GM19099 (cell line): ENCODE measurements around the gene FBXL7.

ENCODE experiments used
- POLR2A ChIP-seq: IDR thresholded peaks from 3 replicates; pipeline ENCODE4 v1.6.1; 2011; ENCODE audit warnings: low read depth; ENCODE audit not compliant: insufficient read length; ENCODE audit errors: extremely low read depth

The FBXL7 gene

DNA sequence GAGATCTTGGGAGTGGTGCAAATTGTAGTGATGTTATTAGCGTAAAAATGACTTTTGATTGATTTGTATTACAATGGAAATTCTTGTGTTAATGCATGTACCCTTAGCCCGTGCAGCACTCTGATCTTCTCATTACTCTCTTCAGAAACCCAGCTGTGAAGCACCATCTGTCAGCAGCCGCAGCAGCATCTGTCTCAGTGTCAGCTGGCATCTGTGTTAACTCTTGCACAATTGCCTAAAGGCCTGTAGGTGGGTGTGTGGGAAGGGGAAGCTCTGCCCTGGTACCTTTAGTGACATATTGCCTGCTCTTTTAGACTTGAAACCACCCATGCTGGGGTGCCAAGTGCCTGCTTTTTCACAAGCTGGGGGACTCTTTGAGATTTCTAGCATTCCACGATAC is 101.3 kb downstream of the FBXL7 start:
- TF ChIP-seq POLR2A = no peak

DNA sequence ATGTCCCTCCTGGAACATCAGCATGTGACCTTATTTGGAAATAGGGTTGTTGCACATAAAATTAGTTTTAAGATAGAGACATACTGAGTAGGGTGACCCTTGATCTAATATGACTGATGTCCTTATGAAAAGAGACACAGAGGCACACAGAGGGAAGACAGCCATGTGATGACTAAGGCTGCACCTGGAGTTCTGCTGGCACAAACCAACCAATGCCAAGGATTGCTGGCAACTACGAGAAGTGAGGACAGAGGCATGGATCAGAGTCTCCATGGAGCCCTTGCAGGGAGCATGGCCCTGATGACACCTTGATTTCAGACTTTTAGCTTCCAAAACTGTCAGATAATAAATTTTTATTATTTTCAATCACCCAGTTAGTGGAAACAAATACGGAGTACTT is 101.9 kb downstream of the FBXL7 start:
- no peak for TF ChIP-seq POLR2A

DNA sequence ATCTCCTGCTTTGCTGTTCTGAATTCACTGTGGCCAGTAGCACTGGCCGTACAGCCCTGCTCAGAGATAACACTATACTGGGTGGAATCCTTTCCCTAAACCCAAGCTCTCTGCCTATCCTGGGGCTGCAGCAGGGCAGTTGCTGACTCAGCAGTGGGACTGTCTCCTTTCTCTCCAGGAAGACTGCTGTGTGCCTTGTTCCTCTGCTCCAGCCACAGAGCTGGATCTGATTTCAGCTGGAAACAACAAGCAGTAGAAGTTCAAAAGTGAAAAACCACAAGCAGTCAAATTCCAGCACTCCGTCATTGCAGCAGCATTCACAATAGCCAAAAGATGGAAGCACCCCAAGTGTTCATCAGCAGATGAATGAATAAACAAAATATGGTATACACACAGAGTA is 105.0 kb downstream of the FBXL7 start:
- TF ChIP-seq POLR2A = no peak

DNA sequence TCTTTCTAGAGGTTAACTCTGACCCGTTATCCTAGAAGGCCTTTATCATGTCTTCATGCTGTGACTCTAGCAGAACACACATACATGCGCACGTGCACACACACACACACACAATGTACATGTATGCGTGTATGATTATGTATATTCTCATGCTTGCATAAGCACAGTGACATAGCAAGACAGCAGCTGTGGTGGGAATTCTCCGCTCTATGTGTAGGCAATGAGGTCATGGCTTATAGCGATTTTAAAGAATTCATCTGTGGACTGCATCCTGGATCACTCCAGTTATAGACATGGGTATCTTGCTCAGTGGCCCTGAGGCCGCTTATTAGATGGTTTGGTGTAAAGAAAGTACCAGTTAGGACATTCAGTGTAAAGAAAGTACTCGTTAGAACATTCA is 106.2 kb downstream of the FBXL7 start:
- no peak for TF ChIP-seq POLR2A

DNA sequence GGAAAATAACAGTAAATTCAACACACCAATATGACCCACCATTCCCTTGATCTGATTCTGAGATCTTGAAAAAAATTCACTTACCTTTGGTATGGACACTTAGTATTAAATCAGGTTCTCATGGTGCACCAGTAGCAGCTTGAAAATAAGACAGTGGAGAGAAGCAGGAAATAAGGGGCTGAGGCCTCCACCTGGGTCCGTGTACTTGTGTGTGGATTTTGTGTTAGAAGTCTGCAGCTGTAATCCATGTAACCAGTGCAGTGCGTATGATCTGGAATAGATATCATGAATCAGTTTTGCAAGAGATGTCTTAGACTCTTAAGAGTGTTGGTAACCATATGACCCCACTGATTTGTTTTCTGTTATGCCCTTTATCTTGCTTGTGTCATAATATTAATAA is 107.1 kb downstream of the FBXL7 start:
- no peak for TF ChIP-seq POLR2A

DNA sequence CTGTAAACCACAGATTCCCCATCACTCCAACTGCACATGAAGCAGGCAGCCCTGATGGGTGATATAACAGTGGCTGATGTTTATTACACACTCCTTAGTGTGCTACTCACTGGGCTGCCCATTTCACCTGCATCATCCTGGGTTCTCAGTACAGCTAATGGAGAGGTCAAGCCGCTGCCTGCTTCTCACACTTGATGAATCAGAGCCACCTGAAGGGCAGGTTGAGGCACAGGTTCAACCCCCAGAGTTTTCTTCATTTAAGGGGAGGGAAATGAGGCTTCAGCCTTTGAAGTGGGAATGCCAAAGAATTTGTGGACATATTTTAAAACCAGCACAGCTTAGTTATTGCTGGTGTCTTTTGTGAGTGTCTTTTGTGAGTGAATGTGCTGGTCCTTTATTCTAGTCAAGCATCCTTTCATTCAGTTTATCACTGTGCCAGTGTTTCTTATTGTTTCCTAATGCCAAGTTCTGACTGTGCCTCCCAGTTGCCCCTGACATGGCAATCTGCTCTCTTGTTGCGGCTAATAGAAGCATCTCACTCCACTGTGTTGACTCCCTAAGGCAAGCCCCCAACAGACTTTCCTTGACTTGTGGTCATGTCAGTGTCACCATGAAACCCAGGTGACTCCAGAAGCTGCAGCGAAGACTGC is 109.2 kb downstream of the FBXL7 start:
- no peak for TF ChIP-seq POLR2A

DNA sequence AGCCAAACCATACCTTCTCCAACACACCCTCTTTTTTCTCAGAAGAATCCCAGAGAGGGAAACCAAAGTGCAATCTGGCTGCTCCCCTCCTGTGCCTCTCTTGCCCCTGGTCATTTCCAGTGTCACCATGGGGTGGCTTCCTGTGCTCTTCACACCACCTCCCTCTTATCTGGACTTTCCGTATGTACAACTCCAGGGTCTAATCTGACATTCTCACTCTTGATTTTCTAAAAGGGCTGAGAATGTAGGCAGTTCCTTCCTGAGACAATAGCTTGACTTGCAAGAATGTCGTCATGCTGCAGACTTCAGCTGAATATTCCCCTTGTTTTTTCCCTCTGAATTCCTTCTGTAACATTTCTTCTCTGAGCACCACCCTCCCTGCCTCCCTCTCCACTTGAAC is 110.2 kb downstream of the FBXL7 start:
- no peak for TF ChIP-seq POLR2A

DNA sequence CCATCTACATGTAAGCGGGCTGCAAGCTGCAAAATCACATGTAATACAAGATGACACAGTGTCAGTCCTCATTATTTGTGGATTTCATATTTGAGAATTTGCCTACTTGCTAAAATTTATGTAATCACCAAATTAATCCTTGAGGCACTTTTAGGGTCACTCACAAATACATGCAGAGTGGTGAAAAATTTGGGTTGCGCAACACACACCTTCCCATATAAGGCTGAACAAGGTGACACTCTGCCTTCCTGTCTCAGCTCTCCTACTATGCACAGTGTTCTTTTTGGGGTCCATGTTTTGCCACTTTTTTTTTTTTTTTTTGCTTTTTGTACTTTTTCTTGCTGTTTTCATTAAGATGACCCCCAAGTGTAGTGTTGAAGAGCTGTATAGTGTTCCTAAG is 111.0 kb downstream of the FBXL7 start:
- TF ChIP-seq POLR2A = no peak

DNA sequence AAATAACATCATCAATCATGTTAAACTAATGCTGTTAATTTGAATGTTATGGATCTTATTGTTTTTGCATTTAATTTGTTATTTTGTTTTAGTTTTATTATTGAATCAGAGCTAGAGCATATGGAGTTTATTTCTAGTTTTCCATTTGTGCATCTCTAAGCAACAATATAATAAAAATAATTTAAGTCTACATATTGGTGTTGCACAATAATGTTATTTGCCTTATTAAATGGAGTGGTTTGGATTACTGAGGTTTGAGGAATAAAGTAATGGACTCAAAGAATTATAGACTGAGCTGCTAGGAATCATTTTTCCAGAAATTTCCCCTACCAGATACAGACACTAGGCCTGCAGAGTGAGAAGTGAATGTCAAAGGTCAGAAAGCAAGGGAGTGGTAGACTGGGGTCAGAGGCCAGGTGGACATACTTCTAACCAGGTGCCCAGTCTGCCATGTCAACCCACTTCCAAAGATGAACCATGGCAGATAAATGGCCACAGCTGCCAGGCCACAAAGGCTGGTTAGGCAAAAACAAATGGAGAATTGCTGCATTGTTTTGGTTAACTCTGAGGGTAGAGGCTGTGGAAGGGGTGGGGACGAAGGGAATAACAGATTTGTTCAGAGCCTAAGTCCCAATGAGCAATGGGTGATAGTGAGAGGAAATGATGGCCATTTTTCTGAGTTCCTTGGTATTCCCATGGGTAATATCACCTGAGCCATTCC is 113.1 kb downstream of the FBXL7 start:
- TF ChIP-seq POLR2A = no peak

DNA sequence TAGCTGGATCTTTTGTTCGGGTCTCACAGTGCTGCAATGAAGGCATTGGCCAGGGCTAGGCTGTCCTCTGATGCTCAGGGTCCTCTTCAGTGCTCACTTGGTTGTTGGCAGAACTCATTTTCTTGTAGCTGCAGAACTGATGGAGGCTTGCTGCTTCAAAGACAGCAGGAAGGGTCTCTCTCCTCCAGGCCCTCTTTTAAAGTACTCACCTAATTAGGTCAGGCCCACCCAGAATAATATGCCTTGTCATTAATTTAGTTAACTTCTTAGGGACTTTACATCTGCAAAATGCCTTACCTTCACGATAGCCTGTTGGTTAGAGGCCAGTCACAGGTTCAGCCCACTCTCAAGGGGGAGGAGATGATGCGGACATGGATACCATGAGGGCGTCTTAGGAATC is 114.7 kb downstream of the FBXL7 start:
- no peak for TF ChIP-seq POLR2A

DNA sequence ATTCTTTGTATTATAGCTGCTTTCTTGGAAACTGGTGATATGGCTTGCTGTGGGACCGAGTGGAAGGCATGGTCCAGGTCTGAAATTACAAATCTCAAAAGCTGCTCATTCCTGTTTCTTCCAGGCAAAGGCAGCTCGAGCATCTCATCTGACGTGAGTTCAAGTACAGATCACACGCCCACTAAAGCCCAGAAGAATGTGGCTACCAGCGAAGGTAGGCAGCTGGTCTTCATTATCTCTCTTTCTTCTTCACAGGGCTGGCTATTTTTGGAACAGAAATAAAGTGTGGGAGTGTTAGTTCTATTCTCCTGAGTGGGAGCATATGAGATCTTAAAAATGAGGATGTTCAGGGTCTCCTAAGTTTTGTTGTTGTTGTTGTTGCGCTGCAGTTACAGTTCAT is 115.9 kb downstream of the FBXL7 start:
- no peak for TF ChIP-seq POLR2A

DNA sequence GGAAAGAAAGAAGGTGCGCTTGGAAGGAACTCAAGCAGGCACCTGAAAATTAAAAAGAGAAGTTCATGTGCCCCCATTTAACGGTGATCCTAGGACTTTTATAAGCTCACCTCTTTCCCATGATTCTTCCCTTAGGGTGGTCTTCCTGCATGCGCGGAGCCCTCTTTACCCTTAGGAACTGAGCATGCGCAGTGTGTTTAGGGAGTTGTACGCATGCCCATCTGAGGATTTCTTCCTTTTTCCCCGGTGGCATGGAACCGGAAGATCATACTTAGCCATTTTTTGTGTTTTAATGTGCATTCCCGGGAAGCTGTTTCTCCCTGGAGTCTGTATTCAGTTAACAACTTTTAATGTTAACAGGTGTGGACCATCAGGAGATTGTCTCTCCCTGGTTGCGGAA is 119.0 kb downstream of the FBXL7 start:
- TF ChIP-seq POLR2A = no peak

DNA sequence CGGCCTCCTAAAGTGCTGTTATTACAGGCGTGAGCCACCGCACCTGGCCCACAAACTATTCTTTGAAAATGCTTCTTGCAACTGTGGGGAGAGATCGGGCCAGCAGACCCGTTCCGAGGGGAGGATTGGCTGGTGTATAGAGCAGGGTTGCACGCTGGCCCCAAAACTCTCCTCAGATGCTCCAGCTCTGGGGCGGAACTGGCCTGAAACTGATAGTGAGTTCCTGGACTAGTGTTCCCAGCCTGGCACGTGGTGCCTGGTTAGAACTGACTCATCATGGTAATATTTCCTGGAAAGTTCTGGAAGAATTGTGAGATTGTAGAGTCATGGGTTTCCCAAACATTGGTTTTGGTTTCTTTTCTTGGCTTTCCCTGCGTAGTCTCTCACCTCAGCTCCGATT is 120.5 kb downstream of the FBXL7 start:
- no peak for TF ChIP-seq POLR2A

DNA sequence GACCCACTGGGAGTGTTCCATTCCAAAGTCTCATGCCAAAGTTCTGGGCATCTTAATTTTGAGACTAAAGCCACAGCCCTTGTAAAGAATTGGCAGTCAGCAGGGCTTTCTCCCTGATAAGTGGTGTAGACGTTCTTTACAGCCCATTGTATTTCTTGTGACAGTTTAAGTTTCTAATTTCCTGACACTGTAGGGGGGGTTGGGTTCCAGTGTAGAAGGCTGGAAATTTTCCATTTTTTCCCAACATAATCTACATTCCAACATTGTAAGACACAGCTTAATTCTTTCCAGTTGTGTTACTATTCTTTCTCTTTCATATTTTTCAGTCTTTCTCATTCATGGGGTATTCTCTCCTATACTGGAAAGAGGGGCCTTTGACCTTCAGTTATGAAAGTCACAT is 121.1 kb downstream of the FBXL7 start:
- no peak for TF ChIP-seq POLR2A

DNA sequence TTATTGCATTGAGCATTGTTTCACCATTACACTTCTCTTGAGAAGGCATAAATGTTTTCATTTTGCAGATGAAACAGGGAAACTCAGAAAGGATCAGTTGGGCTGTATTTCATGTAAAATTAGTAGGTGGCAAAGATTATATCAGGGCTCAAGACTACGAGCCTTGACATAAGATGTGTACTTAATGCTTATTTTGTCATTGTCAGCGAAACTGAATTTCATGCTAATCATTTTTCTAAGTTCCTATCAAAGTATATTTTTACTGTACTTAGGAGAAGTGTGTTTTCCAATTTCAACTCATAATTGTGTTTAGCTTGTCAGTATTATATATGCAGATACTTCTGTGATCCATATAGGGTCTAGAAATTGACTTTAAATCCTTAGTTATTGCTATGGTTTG is 123.8 kb downstream of the FBXL7 start:
- TF ChIP-seq POLR2A = no peak

DNA sequence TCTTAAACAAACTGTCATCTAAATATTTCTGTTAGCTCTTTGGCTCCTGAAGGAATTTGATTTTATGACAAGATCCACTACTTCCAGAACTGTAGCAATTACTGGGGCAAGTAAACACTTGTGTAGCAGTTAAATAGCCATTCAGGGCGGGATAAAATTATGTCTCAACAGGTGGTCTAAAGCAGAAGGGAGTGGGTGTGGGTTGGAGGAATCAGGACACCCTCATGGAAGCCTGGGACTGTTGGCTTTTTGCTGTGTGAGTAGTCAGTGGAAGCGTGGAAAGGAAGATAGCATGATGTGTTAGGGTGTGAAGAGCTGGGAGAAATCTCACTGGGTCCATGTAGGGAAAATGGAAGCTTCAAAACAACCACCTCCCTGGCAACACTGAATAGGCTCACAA is 127.1 kb downstream of the FBXL7 start:
- no peak for TF ChIP-seq POLR2A

DNA sequence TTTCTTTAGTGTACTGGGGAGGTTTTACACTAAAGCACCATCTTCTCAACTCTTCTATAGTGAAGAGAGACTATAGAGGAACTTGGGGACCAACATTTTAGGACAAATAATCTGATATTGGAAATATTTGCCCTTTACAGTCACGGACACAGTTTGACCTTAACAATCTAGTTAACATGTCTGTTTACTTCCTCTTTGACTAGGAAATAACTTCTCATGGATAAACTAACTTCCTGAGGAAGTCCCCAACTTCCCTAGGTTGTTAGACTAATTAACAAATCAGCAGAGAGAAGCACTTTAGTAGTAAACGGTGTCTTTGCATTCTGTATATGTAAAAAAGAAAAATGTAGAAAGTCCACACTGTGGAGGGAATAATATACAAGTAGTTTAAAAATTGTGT is 127.7 kb downstream of the FBXL7 start:
- TF ChIP-seq POLR2A = no peak

DNA sequence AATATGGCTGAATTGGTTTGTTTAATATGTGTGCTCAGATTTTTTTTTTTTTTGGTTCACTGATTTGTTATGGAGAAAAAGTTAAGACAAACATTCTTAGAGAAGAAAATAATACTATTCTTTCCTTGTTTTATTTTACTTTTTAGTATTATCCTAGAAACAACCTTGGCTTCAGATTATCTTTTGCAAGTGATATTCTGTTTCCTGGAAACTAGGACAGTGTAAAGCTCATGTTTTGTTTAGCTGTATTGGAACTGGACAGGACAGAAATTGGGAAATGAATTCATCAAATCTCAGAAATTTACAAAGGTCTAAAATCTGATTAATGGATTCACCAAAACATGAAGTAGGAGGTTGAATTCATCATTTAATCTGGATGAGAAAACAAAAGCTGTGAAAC is 130.5 kb downstream of the FBXL7 start:
- no peak for TF ChIP-seq POLR2A
